Endothelial cell (in vitro differentiated cells): ENCODE data around the gene PADI1. TPM values are rescaled to one million over a fixed set of nuclear protein-coding genes. Genes with fewer than 3 reads are reported as not detected.

Source experiments
- DNase-seq: peaks from one replicate; pipeline ENCODE4 v3.0.0; 2021; ENCODE audit warnings: low spot score
- H3K27ac Mint-ChIP-seq: one replicate; pipeline ENCODE4 v1.8.0; 2021; ENCODE audit warnings: mixed read lengths, inconsistent platforms; ENCODE audit not compliant: unreplicated experiment
- H3K27me3 Mint-ChIP-seq: one replicate; pipeline ENCODE4 v1.8.0; 2021; ENCODE audit warnings: mild to moderate bottlenecking, moderate library complexity, mixed read lengths, inconsistent platforms; ENCODE audit not compliant: unreplicated experiment
- H3K36me3 Mint-ChIP-seq: one replicate; pipeline ENCODE4 v1.8.0; 2021; ENCODE audit warnings: mild to moderate bottlenecking, low read depth, mixed read lengths, inconsistent platforms; ENCODE audit not compliant: unreplicated experiment
- H3K4me1 Mint-ChIP-seq: one replicate; pipeline ENCODE4 v1.8.0; 2021; ENCODE audit warnings: mild to moderate bottlenecking, mixed read lengths, inconsistent platforms; ENCODE audit not compliant: unreplicated experiment
- H3K4me3 Mint-ChIP-seq: one replicate; pipeline ENCODE4 v1.8.0; 2021; ENCODE audit warnings: mild to moderate bottlenecking, mixed read lengths, inconsistent platforms; ENCODE audit not compliant: unreplicated experiment
- H3K9me3 Mint-ChIP-seq: one replicate; pipeline ENCODE4 v1.8.0; 2021; ENCODE audit warnings: mixed read lengths, inconsistent platforms; ENCODE audit not compliant: unreplicated experiment
- total RNA-seq: library from RNA; stranded (reverse); fragmentation: NEBNext Ultra II Directional; extraction: Animal tissue kit (Norgen Biotek cat#: 25700); gene quantifications from one replicate; pipeline ENCODE4 v1.2.1, GENCODE V29; 2021; ENCODE audit not compliant: unreplicated experiment
- TF ChIP-seq, protein P1 (sequence below): fragments of 200-600 bp; sonication (generic); IDR thresholded peaks from one replicate; pipeline ENCODE4 v1.5.0; 2021; ENCODE audit warnings: antibody characterized with exemption; ENCODE audit not compliant: unreplicated experiment

Gene PADI1
- total RNA-seq, 1 donor from 2014 or later = 0.08 TPM

DNA sequence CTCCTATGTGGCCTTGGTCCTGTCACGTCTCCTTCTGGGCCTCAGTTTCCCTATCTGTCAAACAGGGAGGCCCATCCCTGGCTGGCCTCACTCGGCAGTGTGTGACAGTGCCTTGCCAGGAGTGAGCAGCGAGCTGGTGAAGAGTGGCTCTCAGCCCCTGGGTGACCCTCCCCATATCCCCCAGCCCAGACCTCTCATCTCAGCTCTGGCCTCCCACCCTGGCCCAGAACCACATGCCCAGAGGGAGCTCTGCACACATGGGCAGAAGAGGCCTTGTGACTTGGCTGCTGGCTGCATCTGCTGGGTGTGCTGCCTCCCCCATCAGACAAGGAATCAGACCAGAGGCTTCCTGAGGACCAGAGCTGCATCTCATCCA, 19.5 kb upstream of the PADI1 start:
- Mint-ChIP-seq H3K27me3 (no peaks in the 10 kb centered on the region), H3K4me1 (no peaks in the 10 kb centered on the region), H3K36me3 (no peaks in the 10 kb centered on the region), H3K9me3 (no peaks in the 10 kb centered on the region), H3K27ac (no peak overlapping the region), H3K4me3 (no peak overlapping the region)
- DNase-seq = no peak
- TF ChIP-seq, protein P1, sequence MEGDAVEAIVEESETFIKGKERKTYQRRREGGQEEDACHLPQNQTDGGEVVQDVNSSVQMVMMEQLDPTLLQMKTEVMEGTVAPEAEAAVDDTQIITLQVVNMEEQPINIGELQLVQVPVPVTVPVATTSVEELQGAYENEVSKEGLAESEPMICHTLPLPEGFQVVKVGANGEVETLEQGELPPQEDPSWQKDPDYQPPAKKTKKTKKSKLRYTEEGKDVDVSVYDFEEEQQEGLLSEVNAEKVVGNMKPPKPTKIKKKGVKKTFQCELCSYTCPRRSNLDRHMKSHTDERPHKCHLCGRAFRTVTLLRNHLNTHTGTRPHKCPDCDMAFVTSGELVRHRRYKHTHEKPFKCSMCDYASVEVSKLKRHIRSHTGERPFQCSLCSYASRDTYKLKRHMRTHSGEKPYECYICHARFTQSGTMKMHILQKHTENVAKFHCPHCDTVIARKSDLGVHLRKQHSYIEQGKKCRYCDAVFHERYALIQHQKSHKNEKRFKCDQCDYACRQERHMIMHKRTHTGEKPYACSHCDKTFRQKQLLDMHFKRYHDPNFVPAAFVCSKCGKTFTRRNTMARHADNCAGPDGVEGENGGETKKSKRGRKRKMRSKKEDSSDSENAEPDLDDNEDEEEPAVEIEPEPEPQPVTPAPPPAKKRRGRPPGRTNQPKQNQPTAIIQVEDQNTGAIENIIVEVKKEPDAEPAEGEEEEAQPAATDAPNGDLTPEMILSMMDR = no peak

DNA sequence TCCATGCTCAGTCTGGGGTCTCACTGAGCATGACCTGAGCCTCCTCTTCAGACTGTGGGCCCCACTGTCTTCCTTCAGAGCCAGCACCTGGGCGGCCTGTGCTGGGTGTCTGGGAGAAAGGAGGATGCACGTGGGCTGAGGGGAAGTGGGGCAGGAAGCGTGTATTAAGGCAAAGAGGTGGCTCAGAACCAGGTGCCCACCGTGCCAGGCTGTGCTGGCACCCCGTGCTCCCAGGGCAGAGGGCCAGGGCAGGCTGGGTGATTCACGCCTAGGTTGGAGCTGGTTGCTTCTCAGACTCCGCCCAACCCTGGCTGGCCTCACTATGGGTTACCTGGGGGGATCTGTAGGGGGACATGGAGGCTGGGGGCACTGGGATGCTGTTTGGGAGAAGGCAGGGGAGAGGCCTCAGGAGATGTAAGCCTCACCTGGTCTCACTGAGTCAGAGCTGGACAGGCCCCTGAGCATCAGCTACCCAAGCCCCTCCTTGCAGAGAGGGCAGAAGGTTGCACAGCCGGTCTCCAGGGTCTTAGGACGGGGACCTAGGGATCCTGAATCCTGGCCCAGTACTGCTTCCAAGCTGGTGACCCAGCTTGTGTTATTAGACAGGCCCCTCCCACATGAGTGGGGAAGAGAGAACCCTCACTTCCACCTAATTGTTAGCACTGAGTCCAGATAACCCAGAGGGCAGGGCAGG, 18.6 kb upstream of the PADI1 start:
- Mint-ChIP-seq H3K36me3 (no peaks in the 10 kb centered on the region), H3K27ac (no peak overlapping the region), H3K4me1 (no peaks in the 10 kb centered on the region), H3K27me3 (no peaks in the 10 kb centered on the region), H3K4me3 (no peak overlapping the region), H3K9me3 (no peaks in the 10 kb centered on the region)
- TF ChIP-seq, protein P1 = no peak
- DNase-seq = no peak

- DNase-seq = no peak
- no peaks in the 10 kb centered on the region for H3K36me3 Mint-ChIP-seq
- H3K27ac Mint-ChIP-seq = no peak overlapping the region
Measured at GRCh38 chr1:17187051-17187450, 17.9 kb upstream of the PADI1 start.

GRCh38 chr1:17188217-17188616, 16.7 kb upstream of the PADI1 start:
- Mint-ChIP-seq H3K27me3 (peaks cover 6% of the 10 kb centered on the region), H3K9me3 (no peaks in the 10 kb centered on the region), H3K36me3 (no peaks in the 10 kb centered on the region), H3K4me1 (no peaks in the 10 kb centered on the region), H3K27ac (no peak overlapping the region), H3K4me3 (no peak overlapping the region)
- DNase-seq = no peak
- TF ChIP-seq, protein P1 = no peak

More at GRCh38 chr1:17187051-17187450, 17.9 kb upstream of the PADI1 start:
- H3K9me3 Mint-ChIP-seq = no peaks in the 10 kb centered on the region
- TF ChIP-seq, protein P1 = no peak
- no peak overlapping the region for H3K4me3 Mint-ChIP-seq
- peaks cover under 1% of the 10 kb centered on the region for H3K27me3 Mint-ChIP-seq
- H3K4me1 Mint-ChIP-seq = no peaks in the 10 kb centered on the region

DNA sequence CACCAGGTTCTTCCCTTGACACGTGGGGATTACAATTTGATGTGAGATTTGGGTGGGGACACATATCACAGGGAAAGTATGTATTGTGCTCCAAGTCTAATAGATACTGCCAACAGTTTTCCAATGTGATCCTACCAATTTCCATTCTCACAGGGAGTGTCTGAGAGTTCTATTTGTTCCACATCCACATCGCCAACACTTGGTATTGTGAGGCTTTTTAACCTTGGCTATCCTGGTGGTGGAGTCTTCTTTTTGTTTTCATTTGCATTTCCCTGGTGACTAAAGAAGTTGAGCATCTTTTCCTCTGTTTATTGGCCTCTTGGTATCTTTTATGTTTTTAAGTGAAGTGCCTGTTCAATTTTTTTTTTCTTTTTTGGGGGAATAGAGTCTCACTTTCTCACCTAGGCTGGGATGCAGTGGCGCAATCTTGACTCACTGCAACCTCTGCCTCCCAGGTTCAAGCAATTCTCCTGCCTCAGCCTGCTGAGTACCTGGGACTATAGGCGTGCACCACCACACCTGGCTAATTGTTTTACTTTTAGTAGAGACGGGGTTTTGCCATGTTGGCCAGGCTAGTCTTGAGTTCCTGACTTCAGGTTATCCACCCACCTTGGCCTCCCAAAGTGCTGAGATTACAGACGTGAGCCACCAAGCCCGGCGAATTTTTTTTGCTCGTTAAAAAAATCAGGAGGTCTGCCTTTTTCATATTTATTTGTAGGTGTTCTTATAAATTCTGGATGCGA, 15.9 kb upstream of the PADI1 start:
- TF ChIP-seq, protein P1 = no peak
- Mint-ChIP-seq H3K9me3 (no peaks in the 10 kb centered on the region), H3K27ac (no peak overlapping the region), H3K36me3 (no peaks in the 10 kb centered on the region), H3K4me3 (no peak overlapping the region), H3K4me1 (no peaks in the 10 kb centered on the region), H3K27me3 (peaks cover 6% of the 10 kb centered on the region)
- no peak for DNase-seq
